HL-60/S4 (cell line): ENCODE results near the gene SLC36A1.
"Not testable (repeated sequence)": the region's sequence is repeated elsewhere in the genome, so short reads cannot be mapped to it uniquely, and the experiment has no call there.

Experiments
- in situ Hi-C: fragments of 300-500 bp; cut with MboI; formaldehyde crosslinking; loops from 2 replicates; pipeline ENCODE4 v1.14.3; 2022; ENCODE audit warnings: low sequenced_read_pairs

Gene SLC36A1

DNA sequence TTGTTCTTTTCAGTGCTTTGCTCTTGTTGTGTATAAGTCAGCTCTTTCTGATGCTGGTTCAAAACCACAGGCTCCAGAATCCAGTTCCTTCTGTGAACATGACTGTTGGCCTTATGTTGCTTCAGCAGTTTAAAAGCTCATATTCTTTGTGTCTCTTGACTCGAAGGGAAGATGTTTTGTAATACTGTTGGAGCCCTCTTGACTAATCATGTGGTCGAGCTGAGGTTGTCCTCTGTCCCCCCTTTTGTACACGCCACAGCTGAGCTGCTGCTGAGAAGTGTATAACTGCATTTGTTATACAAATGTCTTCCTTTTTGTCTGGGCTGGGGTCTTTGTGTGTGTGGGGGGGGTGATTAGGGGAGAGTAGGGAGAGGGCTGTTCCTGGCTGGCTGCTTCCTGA is 35.8 kb downstream of the SLC36A1 start:
- in situ Hi-C loops = no loop called here

DNA sequence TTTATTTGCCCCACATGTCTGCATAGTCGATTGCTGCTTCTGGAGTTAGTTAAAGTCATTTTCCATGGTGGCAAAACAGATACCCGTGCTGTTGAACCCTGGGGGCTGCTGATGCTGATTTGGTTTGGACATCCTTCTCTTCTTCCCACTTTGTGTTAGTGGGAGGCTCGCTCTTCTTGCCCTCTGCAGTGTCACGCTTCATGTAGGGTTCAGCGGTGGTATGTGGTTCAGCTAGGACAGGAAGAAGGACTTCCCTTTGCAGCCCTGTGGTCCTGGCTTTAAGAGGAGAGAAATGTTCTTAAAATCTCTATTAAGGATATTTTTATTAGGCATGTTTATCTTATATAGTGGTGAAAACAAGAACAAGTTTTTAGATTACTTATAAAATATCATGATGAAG is 36.2 kb downstream of the SLC36A1 start:
- in situ Hi-C loops = no loop called here

DNA sequence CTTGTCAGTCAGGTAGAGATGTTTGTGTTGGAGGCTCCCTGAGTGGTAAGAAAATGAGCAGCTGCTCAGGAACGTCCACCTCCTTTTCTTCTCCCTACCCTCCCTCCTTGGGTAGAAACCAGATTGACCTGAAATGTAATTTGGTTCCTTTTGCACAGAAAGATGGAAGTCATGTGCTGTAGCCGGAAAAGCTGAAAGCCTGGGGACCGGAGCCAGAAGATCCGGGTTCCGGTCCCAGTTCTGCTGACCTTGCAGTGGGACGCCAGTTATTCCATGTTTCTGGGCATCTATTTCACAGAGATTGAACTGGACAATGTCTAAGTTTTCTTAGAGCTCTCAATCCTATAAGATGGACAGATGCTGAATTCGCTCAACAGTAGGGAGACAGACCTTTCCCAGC is 40.1 kb downstream of the SLC36A1 start:
- in situ Hi-C loops = no loop called here

DNA sequence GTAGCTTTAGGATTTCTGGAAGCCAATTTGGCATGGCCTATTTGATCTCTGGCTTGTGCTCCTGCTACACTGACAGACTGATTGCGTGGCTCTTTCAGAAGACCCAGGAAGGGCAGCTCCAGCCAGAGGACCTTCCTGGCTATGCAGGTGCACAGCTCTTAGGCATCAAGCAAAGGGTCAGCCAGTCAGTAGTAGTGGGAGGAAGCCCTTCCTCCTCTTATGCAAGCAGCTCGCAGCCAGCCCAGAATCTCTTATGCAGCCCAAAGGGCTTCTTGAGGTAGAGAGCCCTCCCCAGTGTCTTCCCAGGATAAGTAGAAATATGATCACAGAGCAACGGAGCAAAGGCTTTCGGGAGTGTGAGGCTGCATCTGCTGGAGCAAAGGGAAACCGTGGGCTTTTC is 43.2 kb downstream of the SLC36A1 start:
- in situ Hi-C loops = no loop called here

DNA sequence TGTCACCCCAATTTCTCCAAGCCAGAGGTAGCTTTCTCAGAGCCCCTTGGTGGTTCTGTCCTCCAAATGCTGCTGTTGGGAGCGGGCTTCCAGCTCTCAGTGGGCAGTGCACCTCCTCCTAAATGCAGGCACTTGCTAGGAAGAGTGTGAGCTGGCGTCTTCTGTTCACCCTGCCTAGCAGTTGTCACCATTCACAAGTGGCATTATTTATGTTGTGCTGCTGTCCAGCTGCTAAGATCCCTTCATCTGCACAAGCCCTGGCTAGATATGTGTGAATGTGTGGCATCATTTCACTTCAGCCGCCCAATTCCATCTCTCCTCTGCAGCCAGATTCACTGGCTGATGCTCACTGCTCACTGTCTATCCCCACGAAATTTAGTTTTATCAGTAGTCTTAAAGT is 43.7 kb downstream of the SLC36A1 start:
- in situ Hi-C loops = no loop called here

DNA sequence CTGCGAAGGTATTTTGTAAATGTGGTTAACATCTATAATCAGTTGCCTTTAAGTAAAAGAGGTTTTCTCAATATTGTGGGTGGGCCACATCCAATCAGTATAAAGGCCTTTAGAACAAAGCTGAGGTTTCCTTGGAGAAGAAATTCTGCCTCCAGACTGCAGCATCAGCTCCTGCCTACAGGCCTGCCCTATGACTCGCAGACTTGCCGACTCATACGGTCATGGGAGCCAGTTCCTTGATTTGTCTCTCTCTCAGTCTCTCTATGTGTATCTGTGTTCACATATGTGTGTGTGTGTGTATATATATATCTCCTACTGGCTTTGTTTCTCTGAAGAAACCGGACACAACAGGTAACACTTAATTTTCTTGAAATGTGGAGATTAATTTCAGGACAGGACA is 45.3 kb downstream of the SLC36A1 start:
- in situ Hi-C loops = no loop called here

DNA sequence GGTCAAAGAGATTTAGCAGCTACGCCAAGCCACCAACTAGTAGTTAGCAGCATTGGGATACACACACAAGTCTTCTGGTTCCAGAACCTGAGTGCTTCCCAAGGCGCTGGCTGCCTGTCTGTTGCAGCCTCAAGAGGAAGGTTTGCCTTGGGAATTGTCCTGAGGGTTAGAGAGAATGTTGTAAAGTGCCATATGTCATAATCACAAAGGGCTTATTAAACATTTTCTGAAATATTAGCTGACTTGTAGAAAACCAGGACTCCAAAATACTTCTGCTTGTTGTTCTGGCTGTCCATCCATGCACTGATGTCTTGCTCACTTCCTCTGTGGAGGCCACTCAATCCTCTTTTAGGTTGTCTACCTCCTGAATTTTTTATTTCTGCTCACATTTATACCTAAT is 46.3 kb downstream of the SLC36A1 start:
- in situ Hi-C loops = no loop called here

DNA sequence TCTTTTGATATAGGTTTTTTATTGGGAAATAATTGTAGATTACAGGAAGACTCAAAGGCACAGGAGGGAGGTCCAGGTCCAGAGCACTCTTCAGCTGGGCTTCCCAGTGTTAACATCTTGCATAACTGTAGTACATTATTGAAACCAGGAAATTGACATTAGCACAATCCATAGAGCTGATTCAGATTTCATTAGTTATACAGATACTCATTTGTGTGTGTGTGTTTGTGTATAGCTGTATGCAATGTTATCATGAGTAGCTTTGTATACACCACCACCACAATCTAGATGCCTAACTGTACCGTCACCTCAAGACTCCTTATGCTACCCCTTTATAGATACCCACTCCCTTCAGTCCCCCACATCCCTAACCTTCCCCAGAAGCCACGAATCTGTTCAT is 47.9 kb downstream of the SLC36A1 start:
- in situ Hi-C loops = no loop called here

DNA sequence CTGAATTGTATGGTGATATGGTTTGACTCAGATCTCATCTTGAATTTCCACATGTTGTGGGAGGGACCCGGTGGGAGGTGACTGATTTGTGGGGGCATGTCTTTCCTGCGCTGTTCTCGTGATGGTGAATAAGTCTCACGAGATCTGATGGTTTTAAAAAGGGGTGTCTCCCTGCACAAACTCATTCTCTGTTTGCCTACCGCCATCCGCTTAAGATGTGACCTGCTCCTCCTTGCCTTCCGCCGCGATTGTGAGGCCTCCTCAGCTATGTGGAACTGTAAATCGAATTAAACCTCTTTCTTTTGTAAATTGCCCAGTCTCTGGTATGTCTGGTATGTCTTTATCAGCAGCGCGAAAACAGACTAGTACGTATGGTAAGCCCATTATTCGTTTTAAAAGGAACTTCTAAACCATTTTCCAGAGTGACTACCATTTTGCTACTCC is 48.7 kb downstream of the SLC36A1 start:
- in situ Hi-C loops = no loop called here

DNA sequence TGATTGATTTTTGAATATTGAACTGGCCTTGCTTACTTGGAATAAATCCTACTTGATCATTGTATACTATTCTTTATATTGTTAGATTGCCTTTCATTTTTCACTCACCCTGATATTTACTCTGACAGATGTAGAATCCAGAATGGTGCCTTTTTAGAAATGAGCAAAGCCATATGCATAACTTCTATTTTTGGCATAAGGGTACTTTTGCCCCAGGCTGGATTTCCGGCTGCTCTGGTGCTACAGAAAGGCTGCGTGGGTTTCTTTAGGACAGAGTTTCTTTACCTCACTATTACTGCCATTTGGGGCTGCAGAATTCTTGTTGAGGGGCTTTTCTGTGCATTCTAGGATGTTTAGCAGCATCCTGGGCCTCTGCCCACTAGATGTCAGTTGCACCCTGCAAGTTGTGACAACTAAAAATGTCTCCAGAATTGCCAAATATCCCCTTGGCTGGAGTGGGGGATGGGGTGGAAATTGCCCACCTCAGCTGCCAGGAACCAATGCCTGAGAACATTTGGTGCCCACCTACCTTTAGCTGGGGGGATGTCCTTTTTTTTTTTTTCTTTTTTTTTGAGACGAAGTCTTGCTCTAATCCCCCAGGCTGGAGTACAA is 50.1 kb downstream of the SLC36A1 start:
- in situ Hi-C loops = no loop called here

DNA sequence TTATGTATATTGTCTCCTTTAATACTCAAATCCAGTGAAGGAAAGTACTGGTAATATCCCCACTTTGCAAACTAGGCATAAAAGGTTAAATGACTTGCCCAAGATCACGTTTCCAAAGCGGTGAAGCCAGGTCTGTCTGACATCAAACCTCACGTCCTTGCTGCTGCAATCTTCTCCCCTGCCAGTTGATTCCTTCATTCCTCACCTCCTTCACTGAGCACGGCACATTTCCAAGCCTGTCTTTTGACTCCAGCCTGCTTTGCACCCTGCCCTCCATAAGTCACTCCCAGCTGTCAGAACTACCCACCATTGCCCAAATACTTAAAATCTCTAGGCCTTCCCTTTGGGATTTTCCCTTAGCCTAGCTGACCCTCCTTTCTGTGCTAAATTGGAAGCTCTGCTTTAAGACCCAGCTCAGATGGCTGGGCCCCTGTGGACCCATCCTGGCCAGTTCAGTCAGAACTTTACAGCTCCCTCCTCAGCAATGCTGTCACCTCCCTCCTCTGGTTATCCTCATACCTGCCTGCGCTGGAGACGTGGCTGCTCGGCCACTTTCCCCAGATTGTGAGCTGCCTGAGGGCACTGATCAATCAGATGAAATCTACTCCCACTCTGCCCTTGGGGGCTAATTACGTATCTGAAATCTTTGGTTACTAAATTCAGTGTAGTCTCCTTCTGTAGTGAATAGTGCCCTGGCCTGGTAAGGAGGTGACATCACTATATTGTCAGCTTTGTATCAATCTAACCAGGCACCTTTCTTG is 51.2 kb downstream of the SLC36A1 start:
- in situ Hi-C loops = no loop called here

DNA sequence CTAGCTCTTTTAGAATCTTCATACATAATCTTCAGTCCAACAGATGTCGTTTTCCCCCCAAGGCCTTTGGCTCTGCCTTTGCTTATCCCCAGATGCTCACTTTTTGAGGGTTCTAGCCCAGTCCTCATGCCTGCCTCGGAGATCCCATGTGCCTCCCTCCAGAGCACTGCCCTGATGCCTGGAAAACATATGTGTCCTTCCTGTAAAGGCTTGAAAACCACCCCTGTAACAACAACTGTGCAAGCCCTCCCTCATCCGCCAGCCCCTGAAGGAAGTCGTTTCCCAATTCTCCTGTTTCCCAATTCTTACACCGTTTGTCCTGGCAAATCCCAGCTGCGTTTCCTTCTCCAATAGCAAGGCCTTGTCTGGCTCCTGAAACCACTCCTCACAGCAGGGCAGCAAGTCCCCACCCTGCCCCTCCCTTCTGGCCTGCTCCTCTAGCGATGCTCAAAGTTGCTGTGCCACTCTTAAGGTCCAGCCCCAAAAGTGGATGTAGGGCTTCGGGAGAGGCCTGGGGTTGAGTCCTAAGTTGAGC is 52.2 kb downstream of the SLC36A1 start:
- in situ Hi-C loops = loop anchor here (5.0 kb wide), 1 partner anchor 52 kb away; the partner anchor contains the start of gene SLC36A1

DNA sequence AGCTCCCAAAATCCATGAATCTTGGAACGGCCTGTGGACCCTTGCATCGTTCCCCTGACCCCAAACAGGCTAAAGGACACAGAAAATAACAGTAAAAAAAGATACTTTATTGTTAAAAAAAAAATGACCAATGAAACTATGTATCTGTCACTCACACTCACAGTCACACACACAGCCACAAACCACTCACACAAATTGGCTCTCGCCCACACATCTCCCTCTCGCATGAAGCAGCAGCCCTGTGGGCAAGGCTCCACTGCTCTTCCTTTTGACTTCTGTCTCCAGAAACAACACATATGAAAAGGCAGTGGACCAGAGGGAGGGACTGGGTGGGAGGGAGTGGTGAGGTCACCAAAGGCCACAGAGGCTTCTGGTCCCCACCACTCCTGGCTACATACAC is 56.6 kb downstream of the SLC36A1 start:
- in situ Hi-C loops = loop anchor here (5.0 kb wide), 1 partner anchor 57 kb away; the partner anchor contains the start of gene SLC36A1

DNA sequence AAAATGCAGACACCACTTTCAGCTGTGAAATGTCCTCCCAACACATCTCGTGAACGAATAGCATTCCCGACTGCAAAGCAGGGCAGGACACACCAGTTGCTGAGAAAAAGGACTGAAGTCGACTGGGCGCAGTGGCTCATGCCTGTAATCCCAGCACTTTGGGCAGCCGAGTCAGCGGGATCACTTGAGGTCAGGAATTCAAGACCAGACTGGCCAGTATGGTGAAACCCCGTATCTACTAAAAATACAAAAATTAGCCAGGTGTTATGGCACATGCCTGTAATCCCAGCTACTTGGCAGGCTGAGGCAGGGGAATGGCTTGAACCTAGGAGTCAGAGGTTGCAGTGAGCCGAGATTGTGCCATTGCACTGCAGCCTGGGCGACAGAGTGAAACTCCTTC is 60.9 kb downstream of the SLC36A1 start:
- in situ Hi-C loops = not testable (repeated sequence)

DNA sequence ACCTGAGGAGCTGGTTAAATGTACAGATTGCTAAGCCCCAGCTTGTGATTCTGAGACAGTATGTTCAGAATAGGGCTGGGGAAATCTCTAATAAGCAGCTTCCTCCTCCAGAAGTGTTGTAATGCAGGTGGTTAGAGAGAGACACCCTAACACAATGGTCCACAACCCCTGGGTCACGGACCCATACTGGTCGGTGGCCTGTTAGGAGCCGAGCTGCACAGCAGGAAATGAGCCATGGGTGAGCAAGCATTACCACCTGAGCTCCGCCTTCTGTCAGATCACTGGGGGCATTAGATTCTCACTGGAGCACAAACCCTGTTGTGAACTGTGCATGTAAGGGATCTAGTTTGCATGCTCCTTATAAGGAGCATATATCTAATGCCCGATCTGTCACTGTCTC is 61.8 kb downstream of the SLC36A1 start:
- in situ Hi-C loops = no loop called here

DNA sequence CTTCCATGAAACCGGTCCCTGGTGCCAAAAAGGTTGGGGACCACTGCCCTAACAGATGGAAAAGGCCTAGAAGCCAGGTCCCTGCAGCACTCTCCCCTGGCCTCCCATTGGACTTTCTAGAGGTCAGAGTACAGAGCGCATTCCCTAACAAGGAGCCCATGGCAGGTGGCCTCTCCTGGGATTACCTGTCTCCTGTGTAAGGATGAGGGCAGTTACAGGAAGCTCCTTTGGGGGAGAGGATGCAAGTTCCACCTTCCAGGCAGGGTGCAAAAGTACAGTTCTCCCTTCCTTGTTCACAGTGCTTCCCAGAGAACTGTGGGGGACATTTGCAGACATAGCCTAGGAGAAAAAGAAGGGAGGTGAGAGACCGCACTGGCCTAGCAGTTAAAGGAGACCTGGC is 62.4 kb downstream of the SLC36A1 start:
- in situ Hi-C loops = no loop called here

DNA sequence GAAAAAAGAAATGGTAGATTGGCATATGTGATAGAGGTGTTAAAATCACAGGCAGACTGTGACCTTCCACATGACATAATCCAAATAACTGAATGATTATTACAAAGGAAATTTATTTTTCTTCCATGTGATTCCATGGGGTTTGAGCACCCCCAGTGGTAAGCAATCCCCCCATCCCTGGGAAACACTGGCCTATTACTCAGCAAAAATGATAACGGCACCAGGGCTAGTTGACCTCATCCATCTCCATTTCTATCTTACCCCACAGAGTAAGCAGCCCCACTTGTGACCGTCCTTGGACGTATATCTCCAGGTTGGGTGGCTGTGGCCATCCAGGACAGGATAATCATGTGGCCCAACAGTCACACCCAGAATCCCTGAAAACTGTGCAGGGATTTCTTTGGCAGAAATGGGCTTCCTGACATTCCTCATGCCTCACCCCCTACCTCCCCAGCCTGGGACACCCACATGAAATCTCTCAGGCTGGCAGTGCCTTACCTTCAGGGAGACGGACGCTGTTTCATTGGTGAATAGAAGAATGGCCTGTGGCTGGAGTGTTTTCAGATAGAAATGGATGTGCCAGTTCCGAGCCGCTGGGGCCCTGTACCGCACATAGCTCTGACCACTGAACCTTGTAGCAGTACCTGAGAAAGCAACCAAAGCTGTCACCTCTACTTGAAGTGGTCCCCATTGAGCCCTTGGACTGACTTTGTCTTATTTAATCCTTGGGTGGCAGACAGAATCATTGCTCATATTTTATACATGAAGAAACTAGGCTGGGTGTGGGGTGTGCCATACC is 69.9 kb downstream of the SLC36A1 start:
- in situ Hi-C loops = no loop called here

DNA sequence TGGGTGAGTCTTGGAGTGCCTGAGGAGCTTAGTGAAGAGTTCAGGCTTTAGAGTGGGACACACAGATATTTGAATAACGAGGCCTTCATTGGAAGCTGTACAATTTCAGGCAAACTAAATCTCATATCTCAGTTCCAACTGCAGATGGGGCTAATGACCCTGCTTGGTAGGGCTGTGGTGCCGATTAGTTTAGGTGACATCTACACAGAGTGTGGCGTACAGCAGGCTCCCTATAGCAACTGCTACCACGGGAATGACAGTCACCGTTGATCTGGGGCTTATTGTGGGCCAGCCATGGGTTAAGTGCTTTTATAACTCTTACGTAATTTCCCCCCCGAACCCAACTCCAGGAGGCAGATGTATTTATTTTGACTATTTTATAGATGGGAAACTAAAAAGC is 72.9 kb downstream of the SLC36A1 start:
- in situ Hi-C loops = no loop called here

DNA sequence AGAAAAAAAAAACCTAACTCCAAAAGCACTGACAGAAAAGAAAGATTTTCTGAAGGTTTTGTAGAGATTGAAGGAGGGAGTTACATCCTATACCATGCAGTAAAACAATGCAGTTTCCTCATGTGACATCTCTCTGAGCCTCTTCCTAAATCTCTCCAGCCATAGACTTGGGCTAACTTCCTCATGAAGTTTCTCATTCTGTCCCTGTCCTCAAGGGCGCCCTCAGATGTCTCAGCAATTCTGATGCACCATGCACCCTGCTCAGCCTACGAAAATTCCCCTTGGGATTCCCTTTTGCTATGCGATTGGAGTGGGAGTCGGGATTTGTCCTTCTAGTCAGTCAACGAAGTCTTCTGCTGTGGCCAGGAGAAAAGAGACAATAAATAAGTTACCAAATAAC is 74.8 kb downstream of the SLC36A1 start:
- in situ Hi-C loops = no loop called here

DNA sequence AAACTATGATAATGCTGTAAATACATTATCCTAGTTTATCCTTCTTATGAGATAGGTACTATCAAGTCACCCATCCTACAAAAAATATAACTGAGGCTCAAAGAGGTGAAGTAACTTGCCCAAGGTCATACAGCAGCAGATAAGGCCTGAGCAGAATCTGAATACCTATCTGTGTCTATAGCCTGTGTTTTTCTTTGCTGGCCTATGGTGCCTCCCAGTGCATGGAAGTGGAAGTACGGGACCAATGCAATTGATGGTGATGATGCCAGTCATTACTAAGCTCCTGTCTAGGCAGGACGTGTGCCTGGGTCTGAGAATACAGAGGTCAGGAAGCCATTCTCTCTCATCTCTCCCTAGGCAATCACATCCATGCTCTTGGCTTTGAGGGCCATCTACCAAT is 75.9 kb downstream of the SLC36A1 start:
- in situ Hi-C loops = no loop called here

DNA sequence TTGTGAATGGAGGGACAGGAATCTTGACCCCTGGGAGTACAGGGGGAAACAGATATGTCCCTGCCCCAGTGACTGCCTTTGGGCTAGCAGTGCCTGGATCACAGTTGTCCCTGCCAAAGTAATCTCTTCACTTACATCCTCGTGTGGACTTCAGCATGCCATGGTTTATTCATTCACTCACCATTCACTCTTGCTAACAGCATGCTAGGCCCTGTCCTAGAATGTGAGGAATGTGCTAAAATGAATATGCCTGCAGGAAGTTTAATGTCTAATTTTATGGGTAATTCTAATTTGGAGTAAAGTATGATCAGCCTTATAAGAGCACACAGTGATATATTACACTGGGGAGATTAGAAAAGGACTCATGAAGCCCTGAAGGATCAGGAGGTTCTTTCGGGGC is 80.8 kb downstream of the SLC36A1 start:
- in situ Hi-C loops = no loop called here

DNA sequence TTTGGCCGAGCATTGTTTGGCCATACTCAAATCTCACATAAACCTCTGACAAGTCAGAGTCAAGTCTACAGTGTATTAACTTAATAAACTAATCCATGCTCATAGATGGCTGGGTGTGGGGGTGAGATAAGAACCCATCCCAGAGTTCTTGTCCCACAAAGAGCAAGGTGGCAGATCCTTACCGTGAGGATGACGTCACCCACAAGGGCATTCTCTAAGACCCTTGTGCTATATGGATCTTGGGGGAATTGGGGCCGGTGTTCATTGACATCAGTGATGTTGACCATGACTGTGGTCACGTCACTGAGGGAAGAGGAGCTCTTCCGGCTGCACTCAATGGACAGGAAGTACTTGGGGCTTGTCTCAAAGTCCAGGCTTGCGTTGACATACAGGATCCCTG is 81.6 kb downstream of the SLC36A1 start:
- in situ Hi-C loops = no loop called here
